ENCODE data around the gene IGFBP6.
"Not testable (repeated sequence)": the region's sequence is repeated elsewhere in the genome, so short reads cannot be mapped to it uniquely, and the experiment has no call there.

IGFBP6 gene

DNA sequence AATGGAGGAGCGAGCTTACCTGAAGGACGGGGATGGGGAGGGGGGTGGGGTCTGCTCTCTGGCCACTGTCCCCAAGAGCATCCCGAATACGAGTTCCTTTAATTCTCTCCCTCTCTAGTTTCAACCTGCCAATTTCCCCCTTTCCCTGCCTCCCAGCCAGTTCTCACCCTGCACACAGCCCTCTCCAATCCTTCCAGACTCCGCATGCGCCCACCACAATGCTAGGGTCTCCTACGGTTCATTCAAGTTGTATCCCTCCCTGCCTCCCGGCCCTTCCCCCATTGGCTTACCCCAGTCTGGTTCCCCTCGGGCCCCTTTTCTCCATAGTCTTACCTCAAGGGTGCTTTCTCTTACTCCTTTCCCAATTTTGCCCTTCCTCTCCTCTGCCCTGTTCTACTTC lies 708 bp upstream of the IGFBP6 start:
- no peak for DNase-seq (ENCODE audit: low spot score)

DNA sequence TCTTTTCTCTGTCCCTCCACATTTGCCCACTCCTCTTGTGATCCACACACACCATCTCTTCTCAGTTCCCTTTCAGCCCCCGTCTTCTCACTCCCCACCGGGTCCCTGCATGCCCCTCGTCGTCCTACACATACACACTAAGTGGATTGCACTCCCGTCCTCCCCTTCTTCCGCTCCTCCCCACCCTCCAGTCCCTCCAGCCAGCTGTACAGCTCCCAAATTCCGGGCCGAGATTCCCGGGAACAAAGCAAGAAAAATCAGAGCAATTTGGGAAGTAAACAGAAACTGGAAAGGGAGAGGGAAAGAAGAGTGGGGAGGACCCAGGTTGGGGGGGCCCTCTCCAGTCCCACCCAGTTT lies 282 bp upstream of the IGFBP6 start:
- peak; percentile 59 for DNase-seq (ENCODE audit: low spot score)

DNA sequence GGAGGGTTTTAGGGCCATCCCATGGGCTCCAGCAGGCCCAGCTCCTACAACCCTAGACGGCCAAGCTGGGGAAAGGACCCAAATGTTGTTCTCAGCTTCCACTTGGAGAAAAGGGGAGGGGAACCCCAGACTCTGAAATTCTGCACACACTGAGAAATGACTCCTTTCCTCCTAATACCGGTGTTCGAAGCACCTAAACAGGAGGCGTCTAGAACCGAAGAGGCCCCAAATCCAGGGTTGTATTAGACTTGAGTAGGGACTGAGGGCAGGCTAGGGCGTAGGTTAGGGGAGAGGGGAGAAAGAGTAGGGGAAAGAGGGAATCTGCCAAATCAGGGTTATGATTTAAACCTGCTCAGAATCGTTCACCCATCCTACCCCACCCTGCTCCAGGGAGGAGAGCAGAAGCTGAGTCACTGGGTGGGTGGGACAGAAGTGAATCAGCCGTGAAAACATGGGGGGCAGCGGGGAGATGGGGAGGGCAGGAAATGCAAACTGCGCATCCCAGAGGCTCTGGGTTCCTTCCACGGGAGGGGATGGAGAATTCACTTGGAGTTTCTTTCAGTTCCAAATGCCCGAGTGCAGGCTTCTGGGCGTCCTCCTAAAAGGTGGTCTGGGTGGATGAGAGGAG lies 1.0 kb downstream of the IGFBP6 start:
- no peak for DNase-seq (ENCODE audit: low spot score)

DNA sequence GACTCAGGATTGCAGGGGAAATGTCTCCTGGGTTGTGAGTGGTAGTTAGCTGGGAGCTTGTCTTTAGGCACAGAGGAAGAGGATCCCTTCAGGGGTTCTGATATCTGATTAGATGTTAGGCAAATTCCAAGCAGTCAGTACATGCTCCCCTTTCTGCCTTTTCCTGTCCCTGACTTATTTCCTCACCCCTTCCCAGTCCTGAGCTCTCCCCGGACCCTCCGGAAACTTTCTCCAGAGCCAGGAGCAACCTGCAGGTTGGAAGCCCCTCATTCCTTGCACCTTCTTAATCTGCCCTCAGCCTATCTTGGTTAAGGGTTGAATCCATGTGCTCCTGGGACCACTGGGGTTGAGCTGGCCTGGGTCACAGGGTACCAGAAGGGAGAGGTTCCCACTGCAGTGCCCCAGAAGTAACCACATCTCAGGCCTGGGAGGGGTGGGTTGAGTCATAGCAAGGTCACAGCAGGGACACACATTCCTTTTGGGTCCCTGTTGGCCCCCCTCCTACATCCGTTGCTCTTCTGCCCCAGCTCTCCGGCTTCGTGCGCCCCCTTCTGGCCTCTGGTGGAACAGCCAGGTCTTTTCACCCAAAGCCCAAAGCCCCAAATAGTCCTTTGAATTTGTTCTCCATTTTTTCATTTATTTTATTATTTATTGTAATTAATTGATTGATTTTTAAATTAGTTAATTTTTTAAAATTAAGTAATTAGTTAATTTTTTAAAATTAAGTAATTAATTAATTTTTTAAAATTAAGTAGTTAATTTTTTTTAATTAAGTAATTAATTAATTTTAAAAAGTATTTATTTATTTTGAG lies 1.8 kb downstream of the IGFBP6 start:
- peak; percentile 92 for DNase-seq (ENCODE audit: low spot score)

DNA sequence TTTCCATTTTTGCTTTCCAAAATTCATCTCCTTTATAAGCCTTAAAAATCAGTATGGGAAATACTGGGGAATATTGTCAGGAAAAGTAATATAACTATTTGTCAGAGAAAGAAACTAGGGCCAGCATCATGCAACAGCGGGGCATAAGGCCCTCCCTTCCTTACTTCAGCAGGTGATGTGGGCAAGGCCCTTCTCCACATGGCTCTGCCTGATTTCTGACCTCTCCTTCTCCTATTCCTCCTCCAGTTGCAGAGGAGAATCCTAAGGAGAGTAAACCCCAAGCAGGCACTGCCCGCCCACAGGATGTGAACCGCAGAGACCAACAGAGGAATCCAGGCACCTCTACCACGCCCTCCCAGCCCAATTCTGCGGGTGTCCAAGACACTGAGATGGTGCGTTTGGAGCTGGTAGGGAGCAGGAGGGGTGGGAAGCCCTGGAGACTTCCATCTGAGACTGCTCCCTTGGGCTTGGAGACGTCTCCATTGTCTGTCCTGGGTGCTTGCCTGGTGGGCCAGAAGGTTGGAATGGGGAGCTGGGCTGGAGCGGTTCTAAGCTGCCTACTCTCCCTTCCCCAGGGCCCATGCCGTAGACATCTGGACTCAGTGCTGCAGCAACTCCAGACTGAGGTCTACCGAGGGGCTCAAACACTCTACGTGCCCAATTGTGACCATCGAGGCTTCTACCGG lies 3.1 kb downstream of the IGFBP6 start:
- DNase-seq (ENCODE audit: low spot score): peak; percentile 19

DNA sequence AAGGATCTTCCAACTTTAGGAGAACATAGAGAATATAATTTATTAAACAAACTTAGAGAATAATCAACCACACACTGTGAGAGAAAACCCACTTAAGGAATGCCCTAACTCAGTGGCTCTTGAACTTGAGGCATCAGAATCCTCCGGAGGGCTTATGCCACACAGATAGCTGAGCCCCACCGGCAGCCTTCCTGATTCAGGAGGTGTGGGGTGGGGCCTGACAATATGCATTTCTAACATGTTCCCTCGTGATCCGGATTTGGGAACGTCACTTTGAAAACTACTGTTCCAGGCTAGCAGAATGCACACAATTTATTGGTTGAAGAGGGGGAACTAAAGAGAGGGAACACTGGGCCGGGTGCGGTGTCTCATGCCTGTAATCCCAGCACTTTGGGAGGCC lies 3.8 kb downstream of the IGFBP6 start:
- no peak for DNase-seq (ENCODE audit: low spot score)

DNA sequence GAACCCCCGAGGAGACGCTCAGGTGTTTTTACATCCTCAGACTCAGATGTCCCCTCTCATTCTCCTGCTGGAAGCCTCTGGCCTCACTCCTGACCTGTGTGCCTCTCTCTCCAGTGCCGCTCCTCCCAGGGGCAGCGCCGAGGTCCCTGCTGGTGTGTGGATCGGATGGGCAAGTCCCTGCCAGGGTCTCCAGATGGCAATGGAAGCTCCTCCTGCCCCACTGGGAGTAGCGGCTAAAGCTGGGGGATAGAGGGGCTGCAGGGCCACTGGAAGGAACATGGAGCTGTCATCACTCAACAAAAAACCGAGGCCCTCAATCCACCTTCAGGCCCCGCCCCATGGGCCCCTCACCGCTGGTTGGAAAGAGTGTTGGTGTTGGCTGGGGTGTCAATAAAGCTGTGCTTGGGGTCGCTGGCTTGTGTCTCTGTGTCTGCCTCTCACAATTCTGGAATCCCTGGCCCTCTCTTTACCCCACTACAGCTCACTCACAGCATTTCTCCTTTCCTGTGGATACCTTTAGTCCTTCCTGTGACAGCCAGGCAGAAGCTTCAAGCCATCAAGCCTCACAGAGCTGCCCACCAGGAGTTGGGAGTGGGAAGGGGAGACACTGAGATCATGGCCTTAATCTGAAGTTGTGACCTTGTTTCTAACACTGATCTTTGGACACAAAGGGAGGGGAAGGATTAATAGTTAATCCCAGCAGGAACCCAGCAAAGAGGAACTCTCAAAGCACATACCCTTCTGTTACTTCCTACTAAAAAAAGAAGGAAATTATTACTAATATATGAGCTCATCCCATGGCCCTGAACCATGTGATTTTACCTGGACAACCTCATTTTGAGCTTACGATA lies 4.7 kb downstream of the IGFBP6 start:
- peak; percentile 6 for DNase-seq (ENCODE audit: low spot score)

DNA sequence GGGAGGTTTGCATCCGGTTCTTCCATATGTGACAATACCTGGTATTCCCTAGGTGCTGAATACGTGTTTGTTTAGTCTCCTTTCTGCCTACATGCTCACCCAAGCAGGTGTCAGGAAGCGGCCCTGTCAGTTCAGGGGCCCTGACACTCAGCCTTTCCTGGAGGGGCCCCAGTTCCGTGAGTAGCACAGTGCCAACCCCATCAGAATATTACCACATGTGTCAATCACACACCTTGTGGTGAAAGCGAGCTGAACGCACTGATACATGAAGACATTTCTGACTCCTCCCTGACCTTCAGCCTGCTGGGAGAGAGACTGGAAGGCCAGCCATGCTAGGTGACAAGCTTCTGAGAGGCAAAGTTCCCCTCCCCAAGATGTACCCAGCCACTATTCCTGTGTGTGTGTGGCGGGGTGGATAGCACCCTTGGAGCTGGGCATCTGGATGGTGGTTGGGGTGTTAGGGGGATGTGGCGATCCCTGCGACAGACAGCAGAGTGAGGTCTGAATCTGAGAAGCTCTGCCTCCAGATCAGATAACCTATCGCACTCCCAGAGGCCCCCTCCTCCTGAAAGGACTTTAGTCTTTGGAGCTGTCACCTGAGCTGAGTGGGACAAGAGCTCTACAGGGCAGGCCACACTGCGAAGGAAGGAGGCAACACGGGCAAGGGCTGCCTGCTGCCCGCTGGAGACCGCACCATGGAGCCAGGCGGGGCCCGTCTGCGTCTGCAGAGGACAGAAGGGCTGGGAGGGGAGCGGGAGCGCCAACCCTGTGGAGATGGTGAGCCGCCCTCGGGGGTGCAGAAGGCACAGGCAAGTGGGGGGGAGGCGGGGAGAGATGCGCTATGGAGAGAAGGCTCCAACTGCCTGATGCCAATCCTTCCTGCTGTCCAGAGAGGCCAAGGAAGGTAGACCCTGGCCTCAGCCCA lies 5.7 kb downstream of the IGFBP6 start, which contains the start of gene SOAT2:
SOAT2 (plus strand) TSS at position 604 of the 925 bp plus-strand sequence; CDS start at position 696, 92 bp downstream.
- peak; percentile 15 for DNase-seq (ENCODE audit: low spot score)

DNA sequence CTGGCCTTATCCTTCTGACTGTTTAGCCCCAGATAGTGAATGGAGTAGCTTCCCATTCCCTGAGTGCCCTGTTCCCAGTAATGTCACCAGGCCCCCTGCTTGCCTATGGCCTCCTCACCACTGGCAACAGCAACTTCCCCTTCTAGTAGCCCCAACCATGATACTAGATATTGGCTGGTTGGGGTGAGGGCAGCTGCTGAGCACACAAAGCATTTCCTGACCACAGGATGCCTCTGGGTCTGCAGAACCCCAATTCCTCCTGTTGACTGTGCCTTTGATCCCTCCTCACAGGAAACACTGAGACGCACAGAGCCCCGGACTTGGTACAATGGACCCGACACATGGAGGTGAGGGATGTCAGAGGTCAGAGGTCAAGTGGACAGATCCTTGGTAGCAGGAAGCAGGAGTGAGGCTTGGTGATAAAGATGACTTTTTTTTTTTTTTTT lies 6.4 kb downstream of the IGFBP6 start:
- DNase-seq (ENCODE audit: low spot score): no peak

DNA sequence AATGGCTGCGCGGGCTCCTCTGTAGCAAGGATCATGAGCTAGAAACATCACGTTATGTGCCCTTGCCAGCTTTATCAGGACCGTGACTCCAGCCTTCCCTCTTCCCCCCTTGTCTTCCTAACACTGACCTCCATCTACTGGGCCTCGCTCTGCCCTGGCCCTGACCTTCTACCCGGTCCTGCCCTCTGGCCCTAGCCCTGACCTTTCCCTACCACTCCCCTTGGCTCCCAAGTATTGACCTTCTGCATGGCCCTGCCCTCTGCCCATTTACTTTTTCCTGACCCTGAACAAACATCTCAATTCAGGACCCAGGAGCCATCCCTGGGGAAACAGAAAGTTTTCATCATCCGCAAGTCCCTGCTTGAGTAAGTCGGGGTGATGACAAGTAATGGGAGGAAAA lies 7.8 kb downstream of the IGFBP6 start:
- no peak for DNase-seq (ENCODE audit: low spot score)

DNA sequence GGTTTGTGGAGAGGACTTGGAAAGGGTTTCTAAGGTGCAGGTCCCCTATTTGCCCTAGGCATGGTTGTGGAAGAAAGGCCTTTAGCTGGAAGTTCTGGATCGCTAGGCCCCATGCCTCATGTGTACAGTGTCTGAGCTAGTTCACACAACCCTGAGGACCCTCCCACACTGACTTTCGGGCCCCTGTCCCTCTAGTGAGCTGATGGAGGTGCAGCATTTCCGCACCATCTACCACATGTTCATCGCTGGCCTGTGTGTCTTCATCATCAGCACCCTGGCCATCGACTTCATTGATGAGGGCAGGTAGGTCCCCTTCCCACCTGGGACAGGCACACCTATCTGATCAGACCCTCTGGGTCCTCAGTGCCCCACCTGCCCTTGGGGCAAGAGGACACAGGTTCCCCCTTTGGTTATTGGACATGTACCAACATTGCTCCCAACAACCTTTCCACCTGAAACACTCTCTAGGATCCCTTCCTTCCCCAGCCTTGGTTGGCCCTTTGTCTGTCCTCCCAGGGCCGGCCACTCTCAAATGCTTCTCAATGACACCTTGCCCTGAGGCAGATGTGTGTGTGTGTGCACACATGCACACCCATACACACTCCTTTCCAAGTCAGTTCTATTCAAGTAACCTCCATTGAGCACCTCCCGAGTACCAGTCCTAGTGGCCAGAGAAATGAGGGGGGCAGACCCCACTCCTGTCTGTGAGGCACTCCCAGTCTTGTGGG lies 8.4 kb downstream of the IGFBP6 start:
- no peak for DNase-seq (ENCODE audit: low spot score)

DNA sequence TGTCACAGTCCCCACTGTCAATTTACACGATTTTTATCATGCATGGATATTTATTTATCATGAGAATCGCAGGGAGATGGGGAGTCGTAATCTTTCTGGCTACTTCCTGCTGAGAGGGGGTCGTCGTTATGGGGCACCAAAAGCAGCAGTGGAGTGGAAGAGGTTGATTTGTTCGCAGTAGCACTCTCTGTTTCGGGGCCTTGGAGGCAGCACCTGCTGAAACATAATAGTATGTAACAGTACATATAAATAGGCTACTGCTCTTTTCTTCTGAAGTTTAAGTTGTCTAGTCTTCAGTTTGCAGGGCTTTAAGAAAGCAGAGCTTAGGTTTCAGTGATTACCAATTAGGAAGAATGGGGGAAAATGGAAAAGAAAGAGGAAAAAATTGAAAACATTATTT lies 9.7 kb downstream of the IGFBP6 start:
- no peak for DNase-seq (ENCODE audit: low spot score)

DNA sequence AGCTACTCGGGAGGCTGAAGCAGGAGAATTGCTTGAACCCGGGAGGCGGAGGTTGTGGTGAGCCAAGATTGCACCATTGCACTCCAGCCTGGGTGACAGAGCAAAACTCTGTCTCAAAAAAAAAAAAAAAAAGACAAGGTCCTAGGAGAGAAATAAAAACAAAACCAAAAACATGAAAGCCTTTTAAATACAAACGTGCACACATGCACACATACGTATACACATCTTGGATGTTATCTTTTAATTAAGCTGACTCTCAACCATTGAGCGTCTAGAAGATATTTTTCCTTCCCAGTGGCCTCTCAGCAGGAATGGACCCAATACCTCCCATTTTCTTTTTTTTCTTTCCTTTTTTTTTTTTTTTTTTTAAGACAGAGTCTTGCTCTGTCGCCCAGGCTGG lies 15.0 kb downstream of the IGFBP6 start:
- DNase-seq (ENCODE audit: low spot score): not testable (repeated sequence)

DNA sequence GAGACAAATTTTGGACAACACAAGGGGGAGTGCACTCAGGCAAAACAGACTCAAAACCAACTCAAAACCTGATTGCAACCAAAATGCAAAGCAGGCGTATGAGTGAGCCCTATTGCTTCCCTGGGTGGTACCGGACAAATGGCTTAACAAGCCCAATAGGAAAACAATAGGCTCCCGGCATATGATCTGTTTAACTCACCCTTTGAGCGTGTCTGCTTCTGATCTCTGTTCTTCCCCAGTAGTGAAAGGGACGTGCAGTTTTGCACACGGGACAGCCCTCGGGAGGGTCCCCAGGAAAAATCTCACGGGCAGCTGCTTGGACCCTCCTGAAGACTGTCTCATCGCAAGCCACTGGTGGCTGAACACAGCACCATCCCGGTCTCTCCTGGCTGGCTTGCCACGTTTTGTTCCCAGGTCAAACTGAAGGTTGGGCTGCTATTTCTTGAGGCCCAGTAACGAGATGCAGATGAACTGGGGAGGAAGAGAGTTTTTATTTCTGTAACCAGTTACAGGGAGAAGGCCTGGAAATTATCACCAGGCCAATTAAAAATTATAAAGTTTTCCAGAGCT lies 15.8 kb downstream of the IGFBP6 start:
- no peak for DNase-seq (ENCODE audit: low spot score)

DNA sequence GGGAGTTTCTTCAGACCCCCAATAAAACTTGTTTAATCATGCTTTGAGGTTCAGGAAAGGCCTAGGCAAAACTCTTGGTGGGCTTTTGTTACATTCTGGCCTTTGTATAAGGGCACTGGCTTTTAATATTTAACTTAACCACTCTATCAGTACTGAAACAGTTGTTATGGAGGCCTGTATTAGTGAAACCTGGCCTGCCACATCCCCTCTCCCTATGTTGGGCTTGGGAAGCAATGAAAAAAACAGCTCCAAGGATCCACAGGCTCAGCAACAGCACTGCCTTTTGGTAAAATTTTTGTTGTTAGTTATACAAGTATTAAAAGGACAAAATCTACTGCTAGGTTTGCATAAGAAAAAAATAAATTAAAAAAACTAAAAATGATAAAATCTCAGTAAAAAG lies 16.5 kb downstream of the IGFBP6 start:
- no peak for DNase-seq (ENCODE audit: low spot score)

DNA sequence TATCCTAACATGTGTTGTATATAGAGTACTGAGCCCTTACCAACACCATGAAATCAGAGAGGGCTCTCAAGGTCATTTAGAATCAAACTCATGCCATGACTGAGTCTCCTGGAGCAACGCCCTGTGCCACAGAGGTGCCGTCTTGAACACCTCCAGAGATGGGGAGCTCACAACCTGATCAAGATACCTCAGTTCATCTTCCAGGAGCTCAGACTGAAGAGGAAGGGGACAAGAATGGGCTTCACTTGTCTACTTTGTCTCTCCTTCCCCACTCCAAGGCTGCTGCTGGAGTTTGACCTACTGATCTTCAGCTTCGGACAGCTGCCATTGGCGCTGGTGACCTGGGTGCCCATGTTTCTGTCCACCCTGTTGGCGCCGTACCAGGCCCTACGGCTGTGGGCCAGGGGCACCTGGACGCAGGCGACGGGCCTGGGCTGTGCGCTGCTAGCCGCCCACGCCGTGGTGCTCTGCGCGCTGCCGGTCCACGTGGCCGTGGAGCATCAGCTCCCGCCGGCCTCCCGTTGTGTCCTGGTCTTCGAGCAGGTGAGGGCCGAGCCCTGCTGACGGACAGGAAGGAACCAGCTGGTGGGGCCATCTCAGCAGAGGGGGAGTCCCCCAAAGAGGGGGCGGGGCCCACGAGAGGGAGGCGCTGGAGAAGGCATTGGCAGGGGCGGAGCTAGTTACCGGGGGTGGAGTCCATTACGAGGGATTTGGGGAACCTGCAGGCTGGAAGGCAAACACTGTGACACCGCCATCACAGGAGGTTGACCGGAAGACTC lies 17.8 kb downstream of the IGFBP6 start:
- peak; percentile 86 for DNase-seq (ENCODE audit: low spot score)

DNA sequence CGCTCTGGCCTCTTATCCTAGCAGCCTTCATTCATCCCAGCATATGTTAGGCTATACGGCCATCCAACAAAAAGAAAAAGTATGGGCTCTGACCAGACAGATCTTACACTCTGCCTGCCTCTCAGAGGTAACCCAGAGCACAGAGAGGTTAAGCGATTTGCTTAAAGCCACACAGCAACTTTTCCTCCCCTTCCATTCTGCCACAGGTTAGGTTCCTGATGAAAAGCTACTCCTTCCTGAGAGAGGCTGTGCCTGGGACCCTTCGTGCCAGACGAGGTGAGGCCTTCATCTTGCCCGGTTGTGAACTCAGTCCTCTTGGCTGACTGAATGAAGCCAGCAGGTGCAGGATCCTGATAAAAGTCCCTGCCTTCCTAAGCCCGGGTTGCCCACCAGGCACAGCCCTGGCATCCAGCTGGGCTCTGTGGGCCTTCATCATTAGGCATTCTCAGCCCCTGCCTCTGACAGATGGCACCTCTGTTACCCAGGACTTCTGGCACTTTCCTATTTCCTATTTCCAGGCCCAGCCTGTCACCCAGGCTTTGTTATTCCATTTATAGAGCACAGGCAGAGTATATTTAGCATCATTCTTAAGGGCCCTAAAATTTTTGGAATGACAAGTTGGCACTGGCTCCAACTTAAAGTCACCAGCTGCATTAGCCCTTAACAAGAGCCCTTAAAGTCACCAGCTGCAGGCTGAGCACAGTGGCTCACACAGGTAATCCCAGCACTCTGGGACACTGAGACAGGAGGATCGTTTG lies 18.6 kb downstream of the IGFBP6 start:
- DNase-seq (ENCODE audit: low spot score): no peak

DNA sequence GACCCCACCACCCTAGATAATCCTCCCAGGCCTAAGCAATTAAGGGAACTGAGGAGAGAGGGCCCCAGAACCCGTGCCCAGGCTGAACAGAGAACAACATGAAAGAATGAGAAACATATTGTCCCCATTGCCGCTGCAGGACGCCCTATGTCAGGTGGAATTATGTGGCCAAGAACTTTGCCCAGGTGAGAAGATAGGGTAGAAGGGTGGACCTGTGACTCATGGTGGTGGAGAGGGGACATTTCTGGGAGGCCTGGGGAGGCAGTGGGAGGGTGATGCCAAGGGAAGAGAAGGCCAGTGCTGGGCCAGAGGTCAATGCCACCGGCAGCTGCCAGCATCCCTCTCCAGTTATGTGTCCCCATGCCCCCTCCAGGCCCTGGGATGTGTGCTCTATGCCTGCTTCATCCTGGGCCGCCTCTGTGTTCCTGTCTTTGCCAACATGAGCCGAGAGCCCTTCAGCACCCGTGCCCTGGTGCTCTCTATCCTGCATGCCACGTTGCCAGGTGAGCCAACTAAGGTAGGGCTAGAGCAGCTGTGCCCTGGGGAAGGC lies 21.4 kb downstream of the IGFBP6 start:
- DNase-seq (ENCODE audit: low spot score): no peak
